ENCODE results near the gene RSPRY1. TPM values are rescaled to one million over a fixed set of nuclear protein-coding genes. Genes with fewer than 3 reads are reported as not detected.

Gene RSPRY1
- total and polyA plus RNA-seq, 2 experiments from 2014 or later: 39.1 to 42.7 TPM

- DNase-seq: no peak
- Histone ChIP-seq H3K9me3 (ENCODE audit: low read depth) (no peaks in the 10 kb centered on the region), H4K20me1 (ENCODE audit: insufficient read depth) (no peaks in the 10 kb centered on the region), H3K79me2 (ENCODE audit: insufficient read depth) (no peaks in the 10 kb centered on the region), H3K4me1 (ENCODE audit: insufficient read depth) (peaks cover 13% of the 10 kb centered on the region), H3K9me2 (ENCODE audit: insufficient read depth) (no peaks in the 10 kb centered on the region), H3K27ac (peak overlapping the region; percentile 75), H3K4me3 (no peak overlapping the region), H3K36me3 (ENCODE audit: low read depth) (peaks cover 8% of the 10 kb centered on the region; the same call in 1 of the 2 replicates), H3K27me3 (replicated peaks; ENCODE audit: insufficient read depth) (no peaks in the 10 kb centered on the region), H2AFZ (no peak overlapping the region), H3K4me2 (ENCODE audit: unreplicated experiment) (peak overlapping the region; percentile 30), H3K9ac (peak overlapping the region; percentile 47; the same call in 1 of the 2 replicates), H3F3A (ENCODE audit: insufficient read depth) (peaks cover 14% of the 10 kb centered on the region)
- WGBS, 2 experiments (ENCODE audit: low coverage in 1 of 2, low lambda C conversion rate in 2 of 2, missing lambda C conversion rate in 2 of 2): 96 to 98% methylated on average over 6 of the region's 6 CpGs
- TF ChIP-seq EZH2 (IDR thresholded peaks at IDR 0.05; ENCODE audit: insufficient read depth, poor library complexity, severe bottlenecking) (no peak), EZH2phosphoT487 (IDR thresholded peaks at IDR 0.05; ENCODE audit: insufficient read depth, low read depth) (no peak)
- in situ Hi-C loops (cut with MboI): no loop called here
Observed at GRCh38 chr16:57148481-57148880, 37.6 kb upstream of the RSPRY1 start.

- in situ Hi-C loops (cut with MboI): no loop called here
- WGBS, 2 experiments (ENCODE audit: low coverage in 1 of 2, low lambda C conversion rate in 2 of 2, missing lambda C conversion rate in 2 of 2): 93 to 94% methylated on average over 10 of the region's 10 CpGs
- H2AFZ ChIP-seq: no peak overlapping the region
- no peak overlapping the region for H3K4me3 ChIP-seq
- H3K9ac ChIP-seq: no peak overlapping the region
- H3K36me3 ChIP-seq (ENCODE audit: low read depth): peaks cover 17% of the 10 kb centered on the region; the same call in 1 of the 2 replicates
- TF ChIP-seq EZH2phosphoT487 (IDR thresholded peaks at IDR 0.05; ENCODE audit: insufficient read depth, low read depth) (no peak), EZH2 (IDR thresholded peaks at IDR 0.05; ENCODE audit: insufficient read depth, poor library complexity, severe bottlenecking) (no peak)
- no peaks in the 10 kb centered on the region for H3K27me3 ChIP-seq (replicated peaks; ENCODE audit: insufficient read depth)
- DNase-seq: no peak
- peaks cover 13% of the 10 kb centered on the region for H3K4me1 ChIP-seq (ENCODE audit: insufficient read depth)
- H3K9me2 ChIP-seq (ENCODE audit: insufficient read depth): no peaks in the 10 kb centered on the region
- peaks cover 14% of the 10 kb centered on the region for H3F3A ChIP-seq (ENCODE audit: insufficient read depth)
- H3K79me2 ChIP-seq (ENCODE audit: insufficient read depth): no peaks in the 10 kb centered on the region
- no peak overlapping the region for H3K4me2 ChIP-seq (ENCODE audit: unreplicated experiment)
- no peaks in the 10 kb centered on the region for H4K20me1 ChIP-seq (ENCODE audit: insufficient read depth)
- H3K27ac ChIP-seq: no peak overlapping the region
- no peaks in the 10 kb centered on the region for H3K9me3 ChIP-seq (ENCODE audit: low read depth)
Observed at GRCh38 chr16:57149391-57149790, 36.7 kb upstream of the RSPRY1 start.

GRCh38 chr16:57150682-57151330 is 35.3 kb upstream of the RSPRY1 start:
- H3K27me3 ChIP-seq (replicated peaks; ENCODE audit: insufficient read depth): no peaks in the 10 kb centered on the region
- no peak overlapping the region for H3K4me3 ChIP-seq
- H3K27ac ChIP-seq: no peak overlapping the region
- no peak overlapping the region for H3K4me2 ChIP-seq (ENCODE audit: unreplicated experiment)
- H3K4me1 ChIP-seq (ENCODE audit: insufficient read depth): peaks cover 13% of the 10 kb centered on the region
- H3K36me3 ChIP-seq (ENCODE audit: low read depth): peaks cover 26% of the 10 kb centered on the region; the same call in 1 of the 2 replicates
- peaks cover 14% of the 10 kb centered on the region for H3F3A ChIP-seq (ENCODE audit: insufficient read depth)
- H2AFZ ChIP-seq: no peak overlapping the region
- no peaks in the 10 kb centered on the region for H3K9me2 ChIP-seq (ENCODE audit: insufficient read depth)
- TF ChIP-seq EZH2phosphoT487 (IDR thresholded peaks at IDR 0.05; ENCODE audit: insufficient read depth, low read depth) (no peak), EZH2 (IDR thresholded peaks at IDR 0.05; ENCODE audit: insufficient read depth, poor library complexity, severe bottlenecking) (no peak)
- no peaks in the 10 kb centered on the region for H3K79me2 ChIP-seq (ENCODE audit: insufficient read depth)
- WGBS, 2 experiments (ENCODE audit: low coverage in 1 of 2, low lambda C conversion rate in 2 of 2, missing lambda C conversion rate in 2 of 2): 92 to 93% methylated on average over 9 of the region's 9 CpGs
- no peak for DNase-seq
- in situ Hi-C loops (cut with MboI): no loop called here
- no peaks in the 10 kb centered on the region for H4K20me1 ChIP-seq (ENCODE audit: insufficient read depth)
- H3K9me3 ChIP-seq (ENCODE audit: low read depth): no peaks in the 10 kb centered on the region
- H3K9ac ChIP-seq: no peak overlapping the region

- no peak overlapping the region for H3K9ac ChIP-seq
- H3K79me2 ChIP-seq (ENCODE audit: insufficient read depth): no peaks in the 10 kb centered on the region
- H3K36me3 ChIP-seq (ENCODE audit: low read depth): peaks cover 31% of the 10 kb centered on the region; the same call in 1 of the 2 replicates
- DNase-seq: no peak
- peaks cover 14% of the 10 kb centered on the region for H3F3A ChIP-seq (ENCODE audit: insufficient read depth)
- H3K9me3 ChIP-seq (ENCODE audit: low read depth): no peaks in the 10 kb centered on the region
- no peaks in the 10 kb centered on the region for H4K20me1 ChIP-seq (ENCODE audit: insufficient read depth)
- peaks cover 13% of the 10 kb centered on the region for H3K4me1 ChIP-seq (ENCODE audit: insufficient read depth)
- no peak overlapping the region for H3K4me2 ChIP-seq (ENCODE audit: unreplicated experiment)
- 93 to 95% methylated on average over 2 of the region's 2 CpGs for WGBS, 2 experiments (ENCODE audit: low coverage in 1 of 2, low lambda C conversion rate in 2 of 2, missing lambda C conversion rate in 2 of 2)
- H3K9me2 ChIP-seq (ENCODE audit: insufficient read depth): no peaks in the 10 kb centered on the region
- H3K4me3 ChIP-seq: no peak overlapping the region
- H3K27ac ChIP-seq: no peak overlapping the region
- no peak overlapping the region for H2AFZ ChIP-seq
- no peaks in the 10 kb centered on the region for H3K27me3 ChIP-seq (replicated peaks; ENCODE audit: insufficient read depth)
- no peak for TF ChIP-seq EZH2phosphoT487 (IDR thresholded peaks at IDR 0.05; ENCODE audit: insufficient read depth, low read depth)
- no peak for TF ChIP-seq EZH2 (IDR thresholded peaks at IDR 0.05; ENCODE audit: insufficient read depth, poor library complexity, severe bottlenecking)
- in situ Hi-C loops (cut with MboI): no loop called here
Observed at GRCh38 chr16:57151369-57151768, 34.8 kb upstream of the RSPRY1 start.

Measured in GM23248 (cell line).